ENCODE measurements around the gene ZNF783.
A peak's percentile ranks its signal among the peaks of the same experiment; 100 is the strongest.

Gene ZNF783

GRCh38 chr7:149281508-149282330, 19.7 kb downstream of the ZNF783 start:
- no peak for DNase-seq (ENCODE audit: low spot score)

GRCh38 chr7:149282331-149282655, 20.3 kb downstream of the ZNF783 start:
- no peak for DNase-seq (ENCODE audit: low spot score)

- DNase-seq (ENCODE audit: low spot score) = no peak
These were observed 21.3 kb downstream of the ZNF783 start for GRCh38 chr7:149283321-149283720.

GRCh38 chr7:149284343-149284742, 22.3 kb downstream of the ZNF783 start:
- no peak for DNase-seq (ENCODE audit: low spot score)

GRCh38 chr7:149284850-149285585, 23.0 kb downstream of the ZNF783 start:
- DNase-seq (ENCODE audit: low spot score) = peak; percentile 89

- no peak for DNase-seq (ENCODE audit: low spot score)
These were observed 23.6 kb downstream of the ZNF783 start for GRCh38 chr7:149285603-149286002.

- no peak for DNase-seq (ENCODE audit: low spot score)
These were observed 24.9 kb downstream of the ZNF783 start for GRCh38 chr7:149286811-149287400.

- DNase-seq (ENCODE audit: low spot score) = no peak
These were observed 25.6 kb downstream of the ZNF783 start for GRCh38 chr7:149287622-149288021.

- no peak for DNase-seq (ENCODE audit: low spot score)
These were observed 27.3 kb downstream of the ZNF783 start for GRCh38 chr7:149289262-149289661.

- no peak for DNase-seq (ENCODE audit: low spot score)
These were observed 27.9 kb downstream of the ZNF783 start for GRCh38 chr7:149289856-149290255.

GRCh38 chr7:149291036-149291780, 29.2 kb downstream of the ZNF783 start:
- DNase-seq (ENCODE audit: low spot score) = no peak

GRCh38 chr7:149291781-149292461, 29.9 kb downstream of the ZNF783 start:
- no peak for DNase-seq (ENCODE audit: low spot score)

- DNase-seq (ENCODE audit: low spot score) = no peak
These were observed 30.4 kb downstream of the ZNF783 start for GRCh38 chr7:149292462-149292823.

GRCh38 chr7:149293338-149293737, 31.3 kb downstream of the ZNF783 start:
- DNase-seq (ENCODE audit: low spot score) = no peak

GRCh38 chr7:149293946-149294633, 32.1 kb downstream of the ZNF783 start:
- DNase-seq (ENCODE audit: low spot score) = no peak

GRCh38 chr7:149294634-149295480, 32.9 kb downstream of the ZNF783 start:
- DNase-seq (ENCODE audit: low spot score) = no peak

GRCh38 chr7:149295481-149295850, 33.5 kb downstream of the ZNF783 start:
- DNase-seq (ENCODE audit: low spot score) = no peak

GRCh38 chr7:149296368-149296767, 34.4 kb downstream of the ZNF783 start:
- DNase-seq (ENCODE audit: low spot score) = no peak

GRCh38 chr7:149297034-149297755, 35.2 kb downstream of the ZNF783 start:
- no peak for DNase-seq (ENCODE audit: low spot score)

All from putamen (tissue), 1 donor.